ENCODE data around the gene SLC10A7.
A peak's percentile ranks its signal among the peaks of the same experiment; 100 is the strongest.

SLC10A7 gene

DNA sequence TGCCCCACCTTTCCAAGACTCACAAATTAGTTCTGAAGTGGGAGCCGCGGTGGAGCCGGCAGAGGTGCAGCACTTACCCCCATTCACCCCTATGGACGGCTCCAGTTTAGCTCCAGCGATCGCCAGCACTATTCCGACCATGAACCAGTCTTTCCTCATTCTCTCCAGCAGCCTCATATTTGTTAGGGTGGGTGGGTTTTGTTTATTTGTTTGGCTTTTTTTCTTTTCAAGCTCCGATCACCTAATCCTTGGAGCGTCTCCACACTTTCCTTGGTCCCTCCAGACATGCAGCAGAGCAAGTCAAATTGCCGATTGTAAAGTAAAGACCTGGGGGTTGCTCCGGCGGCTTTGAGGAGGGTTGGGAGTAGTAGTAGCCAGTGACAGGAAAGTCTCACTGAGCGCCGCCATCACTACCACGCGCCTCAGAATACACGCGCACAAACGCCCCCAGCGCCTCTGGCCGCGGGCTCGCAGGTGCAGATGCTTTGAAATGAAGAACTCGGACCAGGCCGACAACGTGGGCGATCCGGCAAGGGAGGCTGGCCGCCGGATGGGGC is at the start of gene SLC10A7:
TSS of gene SLC10A7 (minus strand) at position 400 of the 557 bp plus-strand sequence. CDS start at position 177, 223 bp downstream.
- DNase-seq = peak; percentile 73

GRCh38 chr4:146567396-146567795 is 45.7 kb upstream of the SLC10A7 start:
- DNase-seq = no peak

DNA sequence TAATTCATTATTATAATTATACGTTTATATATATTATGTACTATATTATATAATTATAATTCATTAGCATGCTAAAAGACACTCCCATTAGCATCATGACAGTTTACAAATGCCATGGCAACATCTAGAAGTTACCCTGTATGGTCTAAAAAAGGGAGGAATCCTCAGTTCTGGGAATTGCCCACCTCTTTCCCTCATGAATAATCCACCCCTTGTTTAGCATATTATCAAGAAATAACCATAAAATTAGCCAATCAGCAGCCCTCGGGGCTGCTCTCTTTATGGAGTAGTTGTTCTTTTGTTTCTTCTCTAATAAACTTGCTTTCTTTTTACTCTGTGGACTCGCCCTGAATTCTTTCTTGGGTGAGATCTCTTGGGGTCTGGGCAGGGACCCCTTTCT is 42.8 kb upstream of the SLC10A7 start:
- DNase-seq = no peak

GRCh38 chr4:146550161-146550560 is 28.4 kb upstream of the SLC10A7 start:
- no peak for DNase-seq

- DNase-seq = no peak
Observed at GRCh38 chr4:146548443-146548842, 26.7 kb upstream of the SLC10A7 start.

DNA sequence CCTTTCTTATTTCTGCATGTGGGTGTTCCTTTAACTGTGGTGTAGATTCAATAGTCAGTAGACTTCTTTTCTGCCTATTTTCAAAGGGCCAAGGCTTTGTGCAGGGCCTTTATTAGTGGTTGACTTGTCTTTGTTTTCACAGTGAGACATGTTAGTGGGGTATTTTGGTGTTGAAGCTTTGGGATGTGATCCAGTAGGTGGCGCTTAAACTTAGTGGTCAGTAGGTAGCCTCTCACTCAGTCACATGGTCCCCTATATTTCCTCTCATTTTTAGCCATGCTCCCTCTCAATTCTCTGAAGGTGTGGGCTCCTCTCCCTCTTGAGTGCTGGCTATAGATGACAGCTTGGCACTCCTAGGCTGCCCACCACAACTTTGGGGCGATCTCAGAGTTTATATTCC is 23.4 kb upstream of the SLC10A7 start:
- DNase-seq = no peak

- DNase-seq = no peak
Observed at GRCh38 chr4:146534178-146534577, 12.4 kb upstream of the SLC10A7 start.

DNA sequence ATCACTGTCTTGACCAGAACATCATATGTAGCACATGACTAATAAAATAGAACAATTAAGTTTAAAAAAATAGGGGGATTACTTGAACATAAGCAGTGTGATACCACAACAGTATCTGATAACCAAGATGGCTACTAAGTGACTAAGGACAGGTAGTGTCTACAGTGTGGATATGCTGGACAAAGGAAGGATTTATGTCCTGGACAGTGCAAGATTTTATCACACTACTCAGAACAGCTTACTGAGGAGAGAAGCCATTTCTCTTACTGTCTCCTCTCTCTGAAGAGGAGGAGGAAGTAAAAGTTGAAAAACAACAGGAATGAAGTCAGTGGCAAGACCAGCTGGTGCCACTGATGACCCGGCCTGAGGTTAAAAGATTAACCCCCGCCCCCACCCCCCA is 4.0 kb upstream of the SLC10A7 start:
- no peak for DNase-seq

GRCh38 chr4:146524663-146525062 is 2.9 kb upstream of the SLC10A7 start:
- DNase-seq = no peak

- no peak for DNase-seq
Observed at GRCh38 chr4:146522869-146523205, 1.1 kb upstream of the SLC10A7 start.

DNA sequence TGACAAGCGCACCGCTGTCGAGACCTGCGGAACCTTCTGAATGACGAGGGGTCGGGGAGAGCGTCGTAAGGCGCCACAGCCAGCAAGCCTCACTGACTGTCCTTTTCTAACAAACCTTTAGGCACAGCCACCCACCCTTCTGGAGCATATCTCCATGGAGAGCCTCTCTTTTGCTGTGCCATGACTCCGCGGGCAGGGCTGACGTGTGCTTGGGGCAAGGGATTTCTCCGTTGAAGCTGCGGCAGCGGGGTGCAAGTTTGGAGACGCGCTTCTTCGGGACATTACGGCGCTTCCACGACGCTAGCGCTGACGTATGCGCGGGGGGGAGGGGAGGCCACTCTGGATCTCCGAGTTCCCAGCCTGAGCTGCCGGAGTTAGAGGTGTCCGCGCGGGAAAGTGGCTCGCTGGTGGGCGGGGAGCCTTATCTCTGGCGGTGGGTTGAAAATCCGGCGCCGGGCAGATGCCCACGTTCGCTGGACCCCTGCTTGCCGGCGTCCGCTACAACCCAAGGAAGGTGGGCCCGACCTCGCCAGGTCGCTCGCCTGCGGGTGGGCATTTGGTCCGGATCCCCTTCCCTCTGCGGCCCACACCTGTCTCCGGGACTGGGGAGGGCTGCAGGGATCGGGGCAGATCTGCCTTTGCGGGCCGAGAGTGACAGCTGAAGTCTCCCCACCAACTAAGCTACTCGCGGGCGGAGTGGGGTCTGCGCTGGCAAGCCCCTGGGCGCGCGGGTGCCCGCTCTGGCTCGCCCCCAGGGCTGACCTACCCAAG is 543 bp upstream of the SLC10A7 start:
- DNase-seq = peak; percentile 85

DNA sequence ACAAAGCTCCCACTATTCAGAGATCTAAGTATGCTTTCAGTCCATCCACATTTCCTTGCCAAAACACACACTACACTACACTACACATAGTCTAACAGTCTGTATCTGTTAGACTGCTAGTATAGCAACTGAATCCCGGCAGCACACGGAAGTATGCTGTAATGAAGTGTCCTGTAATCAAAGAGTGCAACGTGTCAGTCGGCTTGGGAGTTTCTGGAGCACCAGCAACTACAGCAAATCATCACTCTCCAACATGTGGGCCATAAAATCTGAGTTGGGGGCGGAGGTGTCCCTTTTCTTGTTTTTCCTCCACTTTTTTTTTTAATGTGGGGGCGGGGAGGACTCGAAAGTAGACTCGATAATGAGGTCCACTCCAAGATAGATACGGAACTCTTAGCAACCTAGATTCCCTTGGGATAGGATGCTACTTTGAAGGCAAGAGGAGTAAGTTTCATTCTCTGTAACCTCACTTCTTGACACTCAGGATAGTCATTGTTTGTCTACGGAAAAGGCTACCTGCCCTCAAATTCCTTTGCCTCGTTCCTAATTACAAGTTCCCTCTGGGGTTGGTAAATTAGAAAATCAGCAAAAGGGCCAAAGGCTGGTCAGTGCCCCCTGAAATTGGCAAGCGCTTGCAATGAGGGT is 722 bp downstream of the SLC10A7 start:
- peak; percentile 23 for DNase-seq

DNA sequence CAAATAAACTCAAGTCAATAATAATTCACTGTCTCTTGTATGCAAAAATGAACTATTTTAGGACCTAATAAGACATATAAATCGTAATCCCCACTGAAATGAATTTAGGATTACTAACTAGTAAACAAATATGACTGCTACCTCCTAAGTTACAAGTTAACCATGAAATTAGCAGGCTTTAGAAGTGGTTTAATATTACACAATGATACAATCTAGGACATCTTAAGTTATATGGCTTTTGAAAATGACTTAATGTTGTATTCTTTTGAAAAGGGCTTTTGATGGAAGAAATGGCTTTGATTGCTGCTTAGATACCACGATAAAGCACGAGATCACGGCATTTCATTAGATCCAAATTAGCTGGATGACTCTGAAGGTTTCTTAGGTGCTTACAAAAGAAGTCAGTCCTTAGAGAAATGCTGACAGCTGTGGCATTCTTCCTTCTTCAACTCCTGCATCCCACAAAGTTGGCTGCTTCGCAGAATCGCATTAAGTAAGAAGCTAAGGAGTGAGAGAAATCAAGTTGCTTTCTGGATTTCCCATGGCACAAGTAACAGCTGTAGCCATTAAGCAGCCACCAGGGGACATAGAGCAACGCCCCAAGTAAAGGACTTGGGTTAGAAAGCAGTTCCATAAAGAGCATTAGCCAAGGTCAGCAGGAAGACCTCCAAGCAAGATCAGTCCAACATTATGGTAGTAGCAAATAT is 6.9 kb downstream of the SLC10A7 start:
- no peak for DNase-seq

DNA sequence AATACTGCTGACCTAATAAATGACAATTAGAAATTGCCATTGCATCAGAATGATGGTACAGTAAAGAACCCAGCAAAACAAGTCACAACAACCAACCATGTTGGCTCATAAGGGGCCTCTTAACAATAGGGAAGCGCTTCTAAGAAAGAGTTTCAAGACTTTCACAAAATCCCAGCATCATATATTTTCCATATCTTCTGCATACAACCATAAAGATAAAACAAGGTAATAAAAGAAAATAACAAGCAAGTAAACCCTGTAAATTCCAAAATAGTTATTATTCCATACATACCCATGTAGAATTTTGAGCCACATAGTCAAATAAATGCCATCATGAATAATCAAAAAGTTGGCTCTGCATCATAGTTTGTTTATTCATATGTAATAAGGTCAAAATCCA is 8.2 kb downstream of the SLC10A7 start:
- no peak for DNase-seq

GRCh38 chr4:146511381-146511780 is 10.4 kb downstream of the SLC10A7 start:
- no peak for DNase-seq

DNA sequence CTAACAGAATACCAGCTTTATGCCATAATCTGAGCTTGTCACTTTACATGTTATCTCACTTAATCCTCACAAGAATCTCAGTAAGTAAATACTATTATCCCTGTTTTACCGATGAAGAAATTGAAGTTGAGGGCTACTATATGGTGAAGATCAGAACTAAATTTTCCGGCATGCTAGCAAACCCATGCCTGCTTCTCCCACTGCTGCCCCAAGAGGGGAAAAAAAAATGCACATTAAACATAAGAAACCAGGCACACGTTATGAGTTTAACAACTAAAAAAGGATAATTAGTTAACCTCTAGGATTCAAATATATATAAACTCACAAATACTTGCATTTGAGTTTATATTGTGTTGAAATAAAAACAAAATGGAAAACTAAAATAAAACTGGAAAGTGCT is 10.8 kb downstream of the SLC10A7 start:
- no peak for DNase-seq

DNA sequence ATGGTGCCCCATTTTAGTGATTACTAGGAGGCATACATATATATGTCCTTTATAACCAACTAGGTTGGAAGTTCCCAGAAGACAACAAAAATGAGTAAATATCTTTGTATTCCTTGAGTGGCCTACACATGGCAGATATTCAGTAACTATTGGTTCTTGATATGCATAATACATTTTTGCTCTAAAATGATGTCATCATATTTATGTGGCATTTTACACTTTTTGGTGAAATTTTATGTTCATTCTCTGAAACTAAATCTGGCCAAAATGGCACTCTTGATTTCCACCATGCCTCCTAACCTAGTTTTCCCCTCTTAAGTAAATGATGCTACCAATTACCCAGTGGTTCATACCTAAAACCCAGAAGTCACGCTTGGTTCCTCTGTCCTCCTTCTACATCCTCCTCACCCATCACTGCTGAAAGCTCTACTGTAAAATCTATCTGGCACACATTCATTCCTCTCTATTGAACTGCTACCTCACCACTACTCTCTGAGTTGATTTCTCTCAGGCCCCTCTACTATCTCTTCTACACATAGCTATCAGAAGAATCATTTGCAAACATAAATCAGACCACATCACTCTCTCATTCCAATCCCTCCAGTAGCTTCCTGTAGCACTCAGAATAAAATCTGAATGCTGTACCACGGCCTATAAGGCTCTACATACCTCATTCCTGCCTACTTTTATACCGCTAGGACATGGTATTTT is 13.4 kb downstream of the SLC10A7 start:
- DNase-seq = no peak

- no peak for DNase-seq
Observed at GRCh38 chr4:146507632-146508031, 14.1 kb downstream of the SLC10A7 start.

GRCh38 chr4:146506272-146506671 is 15.5 kb downstream of the SLC10A7 start:
- DNase-seq = no peak

- DNase-seq = no peak
Observed at GRCh38 chr4:146500216-146500615, 21.5 kb downstream of the SLC10A7 start.

DNA sequence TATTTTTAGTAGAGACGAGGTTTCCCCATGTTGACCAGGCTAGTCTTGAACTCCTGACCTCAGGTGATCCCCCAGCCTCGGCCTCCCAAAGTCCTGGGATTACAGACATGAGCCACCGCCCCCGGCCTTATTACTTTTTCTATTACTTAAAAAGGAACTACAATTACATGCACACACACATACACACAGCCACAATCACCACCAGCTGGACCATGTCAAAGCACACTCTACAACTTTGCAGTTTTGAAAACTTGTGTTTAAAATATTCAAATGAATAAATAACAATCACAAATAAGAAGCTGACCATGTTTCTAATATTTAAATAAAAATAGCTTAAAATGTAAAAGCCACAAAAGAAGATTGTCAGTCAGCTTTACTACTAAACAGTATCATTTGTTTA is 23.4 kb downstream of the SLC10A7 start:
- no peak for DNase-seq

- no peak for DNase-seq
Observed at GRCh38 chr4:146495269-146495668, 26.5 kb downstream of the SLC10A7 start.

DNA sequence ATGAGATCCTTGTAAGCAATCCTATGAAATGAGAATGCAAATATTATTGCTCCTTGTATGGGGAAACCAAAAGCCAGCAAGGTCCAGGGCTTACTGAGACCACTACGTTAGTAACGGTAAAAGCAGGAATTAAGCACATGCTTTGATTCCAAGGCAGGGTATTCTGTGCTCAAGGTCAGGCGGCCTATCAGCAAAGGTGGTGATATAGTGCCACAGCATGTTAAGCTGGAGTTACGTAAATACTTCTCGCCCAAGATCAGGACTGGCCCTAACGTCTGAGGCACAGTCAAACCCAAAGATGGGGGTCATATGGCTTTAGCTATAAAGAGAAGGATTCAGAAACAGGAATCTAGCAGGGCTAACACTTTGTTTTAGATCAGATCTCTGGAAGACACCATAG is 27.6 kb downstream of the SLC10A7 start:
- DNase-seq = no peak

Measured in stimulated activated CD4-positive, alpha-beta T cell treated with anti-CD3 and anti-CD28 coated beads, Interleukin-4, amount 100 ng/mL, for 24 hours (primary cell).